22Rv1 (cell line): ENCODE results near the gene GATB.

ENCODE experiments used
- CTCF ChIP-seq: fragments of 450-650 bp; IDR thresholded peaks from 2 replicates; pipeline ENCODE4 v1.5.1; 2017; ENCODE audit warnings: mild to moderate bottlenecking
- ZFX ChIP-seq: fragments of 450-650 bp; IDR thresholded peaks from 2 replicates; pipeline ENCODE4 v1.6.1; 2017; ENCODE audit warnings: antibody characterized with exemption, borderline replicate concordance

- TF ChIP-seq CTCF: no peak
- no peak for TF ChIP-seq ZFX
These were observed 21.5 kb upstream of the GATB start for GRCh38 chr4:151782296-151782695.
